Progenitor cell of endocrine pancreas (in vitro differentiated cells): ENCODE measurements around the gene TMCC3. TPM values are rescaled to one million over a fixed set of nuclear protein-coding genes. Genes with fewer than 3 reads are reported as not detected.

ENCODE experiments used
- DNase-seq: peaks from one replicate; pipeline ENCODE4 v3.0.0; 2021; ENCODE audit warnings: low spot score; ENCODE audit not compliant: unreplicated experiment
- H3K27ac Mint-ChIP-seq: 2 replicates; pipeline ENCODE4 v1.8.0; 2021; ENCODE audit warnings: mild to moderate bottlenecking, moderate library complexity, mixed read lengths
- H3K27me3 Mint-ChIP-seq: 2 replicates; pipeline ENCODE4 v1.8.0; 2021; ENCODE audit warnings: mixed read lengths
- H3K36me3 Mint-ChIP-seq: 2 replicates; pipeline ENCODE4 v1.8.0; 2022; ENCODE audit warnings: mixed read lengths; ENCODE audit not compliant: insufficient read depth
- H3K4me1 Mint-ChIP-seq: 2 replicates; pipeline ENCODE4 v1.8.0; 2021; ENCODE audit warnings: low read depth, mixed read lengths
- H3K4me3 Mint-ChIP-seq: 2 replicates; pipeline ENCODE4 v1.8.0; 2021; ENCODE audit warnings: low read depth, mild to moderate bottlenecking, moderate library complexity, mixed read lengths
- H3K9me3 Mint-ChIP-seq: 2 replicates; pipeline ENCODE4 v1.8.0; 2021; ENCODE audit warnings: low read depth, mixed read lengths
- total RNA-seq: library from RNA; stranded (reverse); gene quantifications from 2 replicates; pipeline ENCODE4 v1.2.1, GENCODE V29; 2021
- TF ChIP-seq, protein P1 (sequence below): fragments of 200-600 bp; sonication (generic); IDR thresholded peaks from one replicate; pipeline ENCODE4 v1.5.0; 2021; ENCODE audit warnings: antibody characterized with exemption, mild to moderate bottlenecking; ENCODE audit not compliant: unreplicated experiment

The TMCC3 gene
- total RNA-seq, 1 donor from 2014 or later, result 15.9 TPM

DNA sequence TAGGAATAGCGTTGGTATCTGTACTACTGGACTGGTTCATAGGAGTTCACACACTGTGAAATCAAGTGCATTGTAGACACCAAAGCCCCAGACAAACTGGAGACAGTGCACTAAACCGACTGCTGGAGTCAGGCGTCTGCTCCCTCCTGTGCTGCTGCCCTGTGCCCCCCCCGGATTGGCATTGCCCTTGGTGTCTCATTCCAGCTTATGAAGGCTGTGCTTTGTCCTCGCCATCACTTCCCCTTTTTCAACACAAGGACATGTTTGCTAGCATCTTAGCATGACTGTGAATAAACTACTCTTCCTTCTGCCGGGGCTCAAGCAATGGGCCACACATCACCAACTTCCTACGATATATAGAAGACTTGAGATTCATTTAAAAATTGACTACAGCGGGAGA lies 84.0 kb downstream of the TMCC3 start:
- Mint-ChIP-seq H3K27ac (no peak overlapping the region), H3K27me3 (no peaks in the 10 kb centered on the region), H3K4me1 (peaks cover 13% of the 10 kb centered on the region), H3K9me3 (no peaks in the 10 kb centered on the region), H3K4me3 (no peak overlapping the region), H3K36me3 (peaks cover 18% of the 10 kb centered on the region)
- TF ChIP-seq, protein P1, sequence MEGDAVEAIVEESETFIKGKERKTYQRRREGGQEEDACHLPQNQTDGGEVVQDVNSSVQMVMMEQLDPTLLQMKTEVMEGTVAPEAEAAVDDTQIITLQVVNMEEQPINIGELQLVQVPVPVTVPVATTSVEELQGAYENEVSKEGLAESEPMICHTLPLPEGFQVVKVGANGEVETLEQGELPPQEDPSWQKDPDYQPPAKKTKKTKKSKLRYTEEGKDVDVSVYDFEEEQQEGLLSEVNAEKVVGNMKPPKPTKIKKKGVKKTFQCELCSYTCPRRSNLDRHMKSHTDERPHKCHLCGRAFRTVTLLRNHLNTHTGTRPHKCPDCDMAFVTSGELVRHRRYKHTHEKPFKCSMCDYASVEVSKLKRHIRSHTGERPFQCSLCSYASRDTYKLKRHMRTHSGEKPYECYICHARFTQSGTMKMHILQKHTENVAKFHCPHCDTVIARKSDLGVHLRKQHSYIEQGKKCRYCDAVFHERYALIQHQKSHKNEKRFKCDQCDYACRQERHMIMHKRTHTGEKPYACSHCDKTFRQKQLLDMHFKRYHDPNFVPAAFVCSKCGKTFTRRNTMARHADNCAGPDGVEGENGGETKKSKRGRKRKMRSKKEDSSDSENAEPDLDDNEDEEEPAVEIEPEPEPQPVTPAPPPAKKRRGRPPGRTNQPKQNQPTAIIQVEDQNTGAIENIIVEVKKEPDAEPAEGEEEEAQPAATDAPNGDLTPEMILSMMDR, result no peak
- no peak for DNase-seq

DNA sequence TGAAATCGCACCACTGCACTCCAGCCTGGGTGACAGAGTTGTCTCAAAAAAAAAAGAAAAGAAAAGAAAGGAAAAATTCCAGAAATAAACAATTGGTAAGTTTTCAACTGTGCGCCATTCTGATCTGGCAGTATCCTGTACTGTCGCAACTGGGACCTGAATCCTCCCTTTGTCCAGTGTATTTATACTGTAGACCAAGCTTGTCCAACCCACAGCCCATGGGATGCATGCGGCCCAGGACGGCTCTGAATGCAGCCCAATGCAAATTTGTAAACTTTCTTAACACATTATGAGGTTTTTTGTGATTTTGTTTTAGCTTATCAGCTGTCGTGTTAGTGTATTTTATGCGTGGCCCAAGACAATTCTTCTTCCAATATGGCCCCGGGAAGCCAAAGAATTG lies 84.7 kb downstream of the TMCC3 start:
- no peak overlapping the region for H3K27ac Mint-ChIP-seq
- H3K27me3 Mint-ChIP-seq, result peaks cover 6% of the 10 kb centered on the region
- TF ChIP-seq, protein P1, result no peak
- no peaks in the 10 kb centered on the region for H3K9me3 Mint-ChIP-seq
- H3K4me3 Mint-ChIP-seq, result no peak overlapping the region
- peaks cover 13% of the 10 kb centered on the region for H3K36me3 Mint-ChIP-seq
- DNase-seq, result no peak
- peaks cover 11% of the 10 kb centered on the region for H3K4me1 Mint-ChIP-seq

DNA sequence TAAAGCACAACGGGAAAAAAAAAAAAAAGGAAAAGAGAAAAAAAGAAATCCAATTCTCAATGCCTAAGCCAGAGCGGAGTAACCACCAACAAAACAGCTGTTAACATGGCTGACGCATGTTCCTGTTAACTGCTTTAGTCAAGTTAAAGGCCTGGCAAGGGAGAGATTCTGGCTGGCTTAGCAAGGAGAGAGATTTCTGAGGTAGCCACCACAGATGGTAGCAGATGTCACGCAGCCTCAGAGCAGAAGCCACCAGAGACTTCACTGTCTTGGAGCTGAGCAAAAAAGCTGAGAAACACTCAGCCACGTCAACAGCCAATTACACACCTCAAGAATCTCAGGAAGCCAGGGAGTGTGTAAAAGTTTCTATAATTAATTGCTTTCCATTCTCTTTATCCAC lies 87.1 kb downstream of the TMCC3 start:
- Mint-ChIP-seq H3K36me3 (peaks cover 1% of the 10 kb centered on the region), H3K4me3 (no peak overlapping the region), H3K4me1 (peaks cover 4% of the 10 kb centered on the region), H3K27me3 (peaks cover 22% of the 10 kb centered on the region), H3K9me3 (no peaks in the 10 kb centered on the region), H3K27ac (no peak overlapping the region)
- no peak for DNase-seq
- TF ChIP-seq, protein P1, result no peak

DNA sequence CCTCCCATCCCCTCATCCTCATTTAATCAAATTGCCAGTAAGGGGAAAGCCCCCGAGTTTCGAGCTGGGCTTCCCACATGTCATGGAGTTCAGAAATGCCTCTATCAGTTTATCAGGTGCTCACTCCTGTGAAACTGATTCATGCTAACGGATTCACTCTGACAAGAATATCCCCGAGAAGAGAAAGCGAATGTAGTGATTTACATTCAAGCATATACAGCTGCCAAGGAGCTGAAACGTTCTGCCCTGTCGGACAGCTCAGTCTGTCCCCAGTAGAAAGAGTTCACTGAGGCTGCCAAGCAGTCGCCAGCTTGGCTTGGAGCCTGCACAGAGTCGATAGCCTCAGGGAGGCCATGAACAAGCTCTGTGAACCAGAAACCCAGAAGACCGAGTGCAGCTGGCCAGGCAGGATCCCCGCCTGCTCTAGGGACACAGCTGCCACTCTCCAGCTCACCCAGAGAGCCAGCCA lies 88.4 kb downstream of the TMCC3 start:
- peaks cover 4% of the 10 kb centered on the region for H3K9me3 Mint-ChIP-seq
- peaks cover 22% of the 10 kb centered on the region for H3K27me3 Mint-ChIP-seq
- peaks cover 2% of the 10 kb centered on the region for H3K4me1 Mint-ChIP-seq
- no peak overlapping the region for H3K27ac Mint-ChIP-seq
- H3K4me3 Mint-ChIP-seq, result no peak overlapping the region
- H3K36me3 Mint-ChIP-seq, result no peaks in the 10 kb centered on the region
- TF ChIP-seq, protein P1, result no peak
- DNase-seq, result no peak

DNA sequence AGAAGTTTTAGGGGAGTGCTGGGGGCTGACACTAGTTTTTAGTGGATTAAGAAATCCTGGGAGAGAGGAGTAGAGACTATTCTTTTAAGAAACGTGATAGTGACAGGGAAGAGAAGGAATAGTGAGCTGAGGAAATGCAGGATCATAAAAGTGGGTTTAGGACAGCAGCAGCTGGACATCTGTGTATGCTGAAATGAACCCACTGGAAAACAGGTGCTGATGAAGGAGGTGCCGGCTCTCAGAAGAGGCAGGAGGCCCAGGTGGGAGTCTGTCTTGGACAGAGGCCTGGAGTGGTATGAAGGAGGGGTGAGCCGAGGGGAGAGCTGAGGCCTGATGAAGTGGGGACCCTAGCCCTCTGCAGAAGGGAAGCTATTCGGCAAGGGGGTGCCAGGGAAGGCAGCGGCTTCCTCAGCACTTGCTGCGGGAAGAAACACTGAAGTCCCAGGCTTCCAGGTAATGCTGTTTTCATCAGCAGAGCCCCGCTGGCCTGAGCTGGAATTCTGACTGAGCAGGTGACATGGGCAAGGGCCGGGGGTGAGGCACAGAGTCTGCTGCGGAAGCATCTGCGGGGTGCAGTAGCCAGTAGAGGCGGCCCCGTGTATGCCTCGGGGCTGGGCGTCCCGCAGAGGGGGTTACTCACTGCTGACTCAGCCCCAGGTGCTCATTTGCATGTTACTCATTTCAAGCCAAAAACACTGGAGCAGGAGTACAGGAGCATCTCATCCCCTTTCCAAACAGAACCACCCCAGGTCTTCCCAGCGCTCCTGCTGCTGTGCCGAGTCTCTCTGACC lies 89.7 kb downstream of the TMCC3 start:
- TF ChIP-seq, protein P1, result no peak
- Mint-ChIP-seq H3K27ac (peak overlapping the region; percentile 11), H3K4me1 (peaks cover 2% of the 10 kb centered on the region), H3K36me3 (no peaks in the 10 kb centered on the region), H3K4me3 (no peak overlapping the region), H3K27me3 (peaks cover 22% of the 10 kb centered on the region), H3K9me3 (peaks cover 4% of the 10 kb centered on the region)
- no peak for DNase-seq
